H1 (cell line): ENCODE measurements around the gene NSFL1C.

Source experiments
- CBX5 ChIP-seq: fragments of 300-800, 300-1000 bp; sonication (generic); IDR thresholded peaks from 2 replicates; pipeline ENCODE4 v1.7.1; 2016; ENCODE audit warnings: antibody characterized with exemption, low read length, low read depth
- CREB1 ChIP-seq: IDR thresholded peaks from 2 replicates; pipeline ENCODE4 v1.6.1; 2012; ENCODE audit warnings: inconsistent platforms
- CTCF ChIP-seq, 3 experiments: IDR thresholded peaks; 1 replicate in 2 of 3; 2 replicates in 1 of 3; pipeline versions ENCODE4 v1.5.1 to v1.6.1; 2011; ENCODE audit warnings: low read length in 3 of 3, mild to moderate bottlenecking in 3 of 3, inconsistent platforms in 2 of 3, low read depth in 1 of 3, moderate library complexity in 1 of 3; ENCODE audit not compliant: insufficient read depth in 1 of 3; ENCODE audit errors: control extremely low read depth in 1 of 3
- EP300 ChIP-seq, 2 experiments: IDR thresholded peaks; 1 replicate in 1 of 2; 2 replicates in 1 of 2; pipeline ENCODE4 v1.6.1; 2011 to 2012; ENCODE audit warnings: low read depth in 2 of 2, low read length in 2 of 2, mild to moderate bottlenecking in 2 of 2, borderline replicate concordance in 1 of 2, inconsistent platforms in 1 of 2, moderate library complexity in 1 of 2
- KDM1A ChIP-seq: fragments of 200-600, 300-600 bp; sonication (generic); IDR thresholded peaks from 2 replicates; pipeline ENCODE4 v1.7.1; 2016; ENCODE audit warnings: mild to moderate bottlenecking, low read length, borderline replicate concordance
- POLR2A ChIP-seq, 2 experiments: IDR thresholded peaks; 1 replicate in 1 of 2; 2 replicates in 1 of 2; pipeline ENCODE4 v1.6.1; 2011; ENCODE audit warnings: low read depth in 2 of 2, low read length in 2 of 2, mild to moderate bottlenecking in 2 of 2; ENCODE audit errors: control extremely low read depth in 1 of 2
- POLR2AphosphoS5 ChIP-seq: IDR thresholded peaks from 2 replicates; pipeline ENCODE4 v1.6.1; 2011; ENCODE audit warnings: low read depth, low read length
- SIN3A ChIP-seq, 2 experiments: IDR thresholded peaks in 1 of 2; conservative IDR thresholded peaks in 1 of 2; 2 replicates each; pipeline ENCODE4 v1.6.1; 2011 to 2012; ENCODE audit warnings: low read length in 2 of 2, improper control_type of control experiment in 1 of 2, low read depth in 1 of 2, mild to moderate bottlenecking in 1 of 2

DNA sequence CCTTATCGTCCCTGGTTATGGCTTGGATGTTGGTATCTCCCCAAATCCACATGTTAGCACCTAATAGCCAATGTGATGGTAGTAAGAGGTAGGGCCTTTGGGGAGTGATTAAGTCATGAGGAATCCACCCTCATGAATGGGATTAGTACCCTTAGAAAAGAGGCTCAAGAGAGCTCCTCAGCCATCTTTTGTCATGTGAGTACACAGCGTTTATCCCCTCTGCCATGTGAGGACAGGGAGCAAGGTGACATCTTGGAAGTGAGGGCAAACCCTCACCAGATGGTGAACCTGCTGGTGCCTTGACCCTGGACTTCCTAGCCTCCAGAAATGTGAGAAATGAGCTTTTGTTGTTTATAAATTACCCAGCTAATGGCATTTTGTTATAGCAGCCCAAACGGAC is 40.6 kb upstream of the NSFL1C start:
- TF ChIP-seq EP300 (IDR thresholded peaks at IDR 0.05; ENCODE audit: borderline replicate concordance in 1 of 2, low read depth in 2 of 2, low read length in 2 of 2), result no peak
- no peak for TF ChIP-seq CTCF (IDR thresholded peaks at IDR 0.05; ENCODE audit: control extremely low read depth in 1 of 3, insufficient read depth in 1 of 3, low read depth in 1 of 3, low read length in 3 of 3)
- no peak for TF ChIP-seq CBX5
- no peak for TF ChIP-seq CREB1
- no peak for TF ChIP-seq POLR2A (IDR thresholded peaks at IDR 0.05; ENCODE audit: control extremely low read depth in 1 of 2, low read depth in 2 of 2, low read length in 2 of 2)
- no peak for TF ChIP-seq SIN3A (conservative IDR thresholded peaks at IDR 0.05 in 1 of 2, IDR thresholded peaks at IDR 0.05 in 1 of 2; ENCODE audit: low read depth in 1 of 2, low read length in 2 of 2)
- TF ChIP-seq POLR2AphosphoS5, result no peak
- no peak for TF ChIP-seq KDM1A
